GM13977 (cell line): ENCODE data around the gene BTK.

ENCODE experiments used
- DNase-seq: peaks from one replicate; pipeline ENCODE4 v3.0.0; 2012; ENCODE audit warnings: low spot score
- CTCF ChIP-seq: IDR thresholded peaks from 2 replicates; pipeline ENCODE4 v1.5.1; 2012; ENCODE audit warnings: mild to moderate bottlenecking, control low read depth; ENCODE audit not compliant: insufficient read depth; ENCODE audit errors: extremely low read depth, missing control alignments
- in situ Hi-C: fragments of 300-500 bp; cut with MboI; formaldehyde crosslinking; loops from one replicate; pipeline ENCODE4 v1.12.0; 2022; ENCODE audit warnings: low sequenced_read_pairs, low pct_unique_long_range_greater_than_20kb, mixed read lengths, inconsistent platforms; ENCODE audit not compliant: unreplicated experiment

The BTK gene

GRCh38 chrX:101368800-101369199, 17.2 kb downstream of the BTK start:
- TF ChIP-seq CTCF: no peak
- in situ Hi-C loops: no loop called here
- no peak for DNase-seq

GRCh38 chrX:101365301-101365795, 20.6 kb downstream of the BTK start:
- DNase-seq: no peak
- TF ChIP-seq CTCF: no peak
- in situ Hi-C loops: no loop called here

- TF ChIP-seq CTCF: no peak
- in situ Hi-C loops: no loop called here
- no peak for DNase-seq
These were observed 23.2 kb downstream of the BTK start for GRCh38 chrX:101362757-101363156.

- no peak for DNase-seq
- TF ChIP-seq CTCF: no peak
- in situ Hi-C loops: no loop called here
These were observed 23.9 kb downstream of the BTK start for GRCh38 chrX:101362116-101362515.

GRCh38 chrX:101360390-101360789, 25.6 kb downstream of the BTK start:
- in situ Hi-C loops: no loop called here
- DNase-seq: no peak
- no peak for TF ChIP-seq CTCF

GRCh38 chrX:101359966-101360365, 26.0 kb downstream of the BTK start:
- no peak for DNase-seq
- TF ChIP-seq CTCF: no peak
- in situ Hi-C loops: no loop called here
